ENCODE measurements around the gene QRFPR.

DNA sequence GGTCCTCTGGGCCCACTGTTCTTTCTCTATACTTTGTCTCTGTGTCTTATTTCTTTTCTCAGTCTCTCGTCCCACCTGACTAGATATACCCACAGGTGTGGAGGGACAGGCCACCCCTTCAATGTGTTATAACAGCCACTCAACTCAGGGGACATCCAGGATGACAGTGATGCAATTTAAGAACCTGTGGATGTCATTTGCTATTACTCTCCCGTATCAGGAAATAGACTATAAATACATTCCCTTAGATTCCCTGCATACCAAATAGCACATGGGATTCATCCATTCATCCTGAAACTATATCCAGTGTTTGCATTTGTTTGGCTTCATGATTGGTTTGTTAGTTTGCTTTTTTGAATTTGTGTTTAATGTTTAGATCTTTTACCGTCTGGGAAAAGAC, 16.6 kb upstream of the QRFPR start:
- TF ChIP-seq, protein P1, sequence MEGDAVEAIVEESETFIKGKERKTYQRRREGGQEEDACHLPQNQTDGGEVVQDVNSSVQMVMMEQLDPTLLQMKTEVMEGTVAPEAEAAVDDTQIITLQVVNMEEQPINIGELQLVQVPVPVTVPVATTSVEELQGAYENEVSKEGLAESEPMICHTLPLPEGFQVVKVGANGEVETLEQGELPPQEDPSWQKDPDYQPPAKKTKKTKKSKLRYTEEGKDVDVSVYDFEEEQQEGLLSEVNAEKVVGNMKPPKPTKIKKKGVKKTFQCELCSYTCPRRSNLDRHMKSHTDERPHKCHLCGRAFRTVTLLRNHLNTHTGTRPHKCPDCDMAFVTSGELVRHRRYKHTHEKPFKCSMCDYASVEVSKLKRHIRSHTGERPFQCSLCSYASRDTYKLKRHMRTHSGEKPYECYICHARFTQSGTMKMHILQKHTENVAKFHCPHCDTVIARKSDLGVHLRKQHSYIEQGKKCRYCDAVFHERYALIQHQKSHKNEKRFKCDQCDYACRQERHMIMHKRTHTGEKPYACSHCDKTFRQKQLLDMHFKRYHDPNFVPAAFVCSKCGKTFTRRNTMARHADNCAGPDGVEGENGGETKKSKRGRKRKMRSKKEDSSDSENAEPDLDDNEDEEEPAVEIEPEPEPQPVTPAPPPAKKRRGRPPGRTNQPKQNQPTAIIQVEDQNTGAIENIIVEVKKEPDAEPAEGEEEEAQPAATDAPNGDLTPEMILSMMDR (IDR thresholded peaks at IDR 0.05; ENCODE audit: low read depth, low read length), result no peak
- no peak for TF ChIP-seq EZH2phosphoT487 (IDR thresholded peaks at IDR 0.05; ENCODE audit: low read depth)

All from OCI-LY3 (cell line).